Neural progenitor cell (in vitro differentiated cells): ENCODE measurements around the gene CFAP161.

Experiments
- CTCF ChIP-seq: fragments of 200-600 bp; sonication (generic); IDR thresholded peaks from 2 replicates; pipeline ENCODE4 v1.5.1; 2017; ENCODE audit warnings: antibody characterized with exemption, mild to moderate bottlenecking
- EZH2 ChIP-seq: fragments of 200-600 bp; sonication (generic); IDR thresholded peaks from 2 replicates; pipeline ENCODE4 v1.6.1; 2017; ENCODE audit warnings: antibody characterized with exemption, mild to moderate bottlenecking, moderate library complexity
- EZH2phosphoT487 ChIP-seq: fragments of 200-600 bp; sonication (generic); IDR thresholded peaks from 2 replicates; pipeline ENCODE4 v1.6.1; 2017; ENCODE audit warnings: antibody characterized with exemption

- TF ChIP-seq CTCF (no peak), EZH2 (no peak), EZH2phosphoT487 (no peak)
These were observed 18.8 kb upstream of the CFAP161 start for GRCh38 chr15:81115054-81115939.
